B cell (primary cell): ENCODE results near the gene METAP1D. TPM values are rescaled to one million over a fixed set of nuclear protein-coding genes. Genes with fewer than 3 reads are reported as not detected.

ENCODE experiments used
- ATAC-seq: fragments of 200-7000 bp; cut with Tn5 transposase; one replicate; pipeline ENCODE4 v1.10.0; 2021; ENCODE audit warnings: low read depth, mild to moderate bottlenecking, moderate number of reproducible peaks, moderate library complexity
- CTCF ChIA-PET: fragments of 350-600 bp; sonication (Branson Sonifier 250); formaldehyde crosslinking; loops from one replicate; lab custom pipeline; 2021; ENCODE audit warnings: antibody characterized with exemption, inconsistent platforms; lab: Charles Lee
- POLR2A ChIA-PET: fragments of 350-600 bp; sonication (Branson Sonifier 250); formaldehyde crosslinking; loops from one replicate; lab custom pipeline; 2021; ENCODE audit warnings: antibody characterized with exemption; lab: Charles Lee
- DNase-seq: peaks from one replicate; pipeline ENCODE4 v3.0.0; 2013
- H2AFZ ChIP-seq: 2 replicates; pipeline ENCODE4 v1.6.1; 2012; ENCODE audit warnings: mild to moderate bottlenecking, low read depth, low read length; ENCODE audit not compliant: insufficient read depth, poor library complexity, severe bottlenecking
- H3K27ac ChIP-seq, 2 donors: 1 replicate in 1 of 2; 2 replicates in 1 of 2; pipeline ENCODE4 v1.5.1; 2012 to 2013; ENCODE audit warnings: low read length in 2 of 2, mild to moderate bottlenecking in 2 of 2, moderate library complexity in 1 of 2
- H3K27me3 ChIP-seq, 4 experiments: fragments of 200-600 bp in 1 of 4; sonication (generic) in 1 of 4; replicated peaks in 1 of 4; 1 replicate in 2 of 4; 2 replicates in 2 of 4; pipeline versions ENCODE4 v1.6.1 to v1.7.0; 2013 to 2016; ENCODE audit warnings: low read length in 3 of 4, mild to moderate bottlenecking in 2 of 4, mixed read lengths in 1 of 4, moderate library complexity in 1 of 4; ENCODE audit not compliant: insufficient read depth in 4 of 4, control insufficient read depth in 3 of 4; ENCODE audit errors: control extremely low read depth in 1 of 4
- H3K36me3 ChIP-seq, 2 experiments: replicated peaks in 1 of 2; 1 replicate in 1 of 2; 2 replicates in 1 of 2; pipeline versions ENCODE4 v1.6.1 to v1.7.1; 2013; ENCODE audit warnings: low read length in 1 of 2; ENCODE audit not compliant: insufficient read depth in 2 of 2, control insufficient read depth in 1 of 2; ENCODE audit errors: control extremely low read depth in 1 of 2, extremely low read depth in 1 of 2
- H3K4me1 ChIP-seq, 2 donors: fragments of 200-600 bp in 1 of 2; sonication (generic) in 1 of 2; 1 replicate in 1 of 2; 2 replicates in 1 of 2; pipeline versions ENCODE4 v1.5.1 to v1.6.1; 2013 to 2017; ENCODE audit warnings: low read length in 2 of 2; ENCODE audit not compliant: control insufficient read depth in 2 of 2, insufficient read depth in 2 of 2
- H3K4me2 ChIP-seq: replicated peaks from 2 replicates; pipeline ENCODE3; 2012; ENCODE audit warnings: mild to moderate bottlenecking, low read depth, low read length; ENCODE audit not compliant: poor library complexity, severe bottlenecking
- H3K4me3 ChIP-seq, 5 experiments: fragments of 200-600 bp in 1 of 5; sonication (generic) in 1 of 5; 1 replicate in 3 of 5; 2 replicates in 2 of 5; pipeline versions ENCODE4 v1.5.1 to v1.7.0; 2011 to 2016; ENCODE audit warnings: low read length in 4 of 5, mild to moderate bottlenecking in 4 of 5, low read depth in 2 of 5, control low read depth in 1 of 5, moderate library complexity in 1 of 5; ENCODE audit not compliant: insufficient read depth in 1 of 5; ENCODE audit errors: control extremely low read depth in 1 of 5, extremely low read depth in 1 of 5
- H3K79me2 ChIP-seq: fragments of 200-600 bp; sonication (generic); one replicate; pipeline ENCODE4 v1.6.0; 2016; ENCODE audit warnings: low read length; ENCODE audit not compliant: control insufficient read depth, insufficient read depth
- H3K9ac ChIP-seq: fragments of 200-600 bp; sonication (generic); 2 replicates; pipeline ENCODE4 v1.6.1; 2017; ENCODE audit warnings: mild to moderate bottlenecking, low read length, moderate library complexity
- H3K9me3 ChIP-seq, 3 donors: one replicate each; pipeline versions ENCODE4 v1.6.1 to v1.7.1; 2013; ENCODE audit warnings: low read length in 2 of 3; ENCODE audit not compliant: control insufficient read depth in 2 of 3, insufficient read depth in 1 of 3; ENCODE audit errors: control extremely low read depth in 1 of 3
- H4K20me1 ChIP-seq: 2 replicates; pipeline ENCODE4 v1.6.0; 2012; ENCODE audit warnings: mild to moderate bottlenecking, low read length; ENCODE audit not compliant: insufficient read depth, control insufficient read depth, poor library complexity, severe bottlenecking
- H3K27ac Mint-ChIP-seq: one replicate; pipeline ENCODE4 v1.8.0; 2021; ENCODE audit warnings: mixed read lengths
- H3K27me3 Mint-ChIP-seq: one replicate; pipeline ENCODE4 v1.8.0; 2021; ENCODE audit warnings: mixed read lengths
- H3K4me1 Mint-ChIP-seq: one replicate; pipeline ENCODE4 v1.8.0; 2021; ENCODE audit warnings: mixed read lengths
- H3K4me3 Mint-ChIP-seq: one replicate; pipeline ENCODE4 v1.8.0; 2021; ENCODE audit warnings: mixed read lengths
- H3K9me3 Mint-ChIP-seq: one replicate; pipeline ENCODE4 v1.8.0; 2022; ENCODE audit warnings: mixed read lengths; ENCODE audit not compliant: insufficient read depth
- EZH2 ChIP-seq: IDR thresholded peaks from 2 replicates; pipeline ENCODE4 v1.6.1; 2012; ENCODE audit warnings: borderline replicate concordance, low read depth, mild to moderate bottlenecking, moderate library complexity, low read length; ENCODE audit not compliant: insufficient read depth, poor library complexity, severe bottlenecking
- WGBS: methylation state at CpG from one replicate; pipeline ENCODE4 v1.1.5; 2013; ENCODE audit warnings: missing lambda C conversion rate; ENCODE audit not compliant: insufficient coverage; 5-methylcytosine and 5-hydroxymethylcytosine counted together
- intact Hi-C: fragments of 100-400 bp; cut with micrococcal nuclease; formaldehyde crosslinking; loops from one replicate; pipeline ENCODE4 v1.10.0; 2022
- polyA plus RNA-seq: library from polyadenylated mRNA; depleted of rRNA; stranded (reverse); fragments of >200 nt; gene quantifications from 2 replicates; pipeline ENCODE4 v1.2.3, GENCODE V29; 2012
- total RNA-seq, 2 donors: library from RNA; stranded (reverse); fragments of 120-200 nt in 1 of 2; gene quantifications; 1 replicate in 1 of 2; 2 replicates in 1 of 2; pipeline versions ENCODE4 v1.2.3 to v1.2.4, GENCODE V29; 2013 to 2022
- TF ChIP-seq, protein P1 (sequence below): fragments of 200-600 bp; IDR thresholded peaks from one replicate; pipeline ENCODE4 v1.8.0; 2022; ENCODE audit warnings: antibody characterized with exemption, mild to moderate bottlenecking

Gene METAP1D
- total and polyA plus RNA-seq, 2 donors (not counting 1 experiment from before 2014, with no cell fraction given): 7.8 to 8.9 TPM

DNA sequence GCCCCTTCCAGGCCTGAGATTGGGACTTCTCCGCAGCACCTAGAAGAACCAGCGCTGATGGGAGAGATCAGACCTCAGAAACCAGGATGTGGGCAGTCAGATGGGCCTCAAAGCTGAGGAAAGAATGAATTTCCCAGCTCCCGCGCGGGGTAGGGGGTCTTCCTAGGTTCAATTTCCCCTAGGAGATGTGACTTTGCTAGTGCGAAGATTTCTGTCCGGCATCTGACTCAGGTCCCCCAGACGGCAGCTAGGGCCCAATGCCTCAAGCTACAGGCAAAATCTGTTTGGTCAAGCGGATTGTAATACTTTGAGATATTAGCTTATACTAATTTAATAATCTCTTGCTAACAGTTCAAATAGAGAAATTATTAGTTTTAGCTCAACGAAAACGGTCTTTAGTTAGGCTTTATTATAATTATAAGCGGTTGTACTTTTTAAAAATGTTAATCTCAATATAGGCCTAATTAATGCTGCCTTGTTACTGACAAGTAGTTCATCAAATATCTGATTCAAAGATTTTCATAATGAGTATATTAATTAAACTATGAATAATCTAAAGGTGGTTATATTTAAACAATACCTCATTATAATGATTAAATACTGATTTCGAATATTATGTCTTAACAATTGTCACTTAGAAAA is 91.4 kb downstream of the METAP1D start:
- Histone ChIP-seq H3K27me3 (peaks cover 3 to 96% (median 82%) of the 10 kb centered on the region in 4 experiments), H2AFZ (no peak overlapping the region), H3K4me2 (no peak overlapping the region), H3K27ac (no peak overlapping the region), H3K9ac (no peak overlapping the region), H3K79me2 (no peaks in the 10 kb centered on the region), H4K20me1 (no peaks in the 10 kb centered on the region), H3K9me3 (peaks cover 4 to 81% (median 23%) of the 10 kb centered on the region in 3 donors), H3K4me1 (peaks cover 37 to 62% of the 10 kb centered on the region in 2 donors), H3K36me3 (no peaks in the 10 kb centered on the region), H3K4me3 (no peak overlapping the region)
- intact Hi-C loops: no loop called here
- 4% methylated on average over 5 of the region's 13 CpGs for WGBS
- H3K4me3 Mint-ChIP-seq: no peak overlapping the region
- ATAC-seq: no peak
- no peaks in the 10 kb centered on the region for H3K9me3 Mint-ChIP-seq
- no peak overlapping the region for H3K27ac Mint-ChIP-seq
- TF ChIP-seq, protein P1, sequence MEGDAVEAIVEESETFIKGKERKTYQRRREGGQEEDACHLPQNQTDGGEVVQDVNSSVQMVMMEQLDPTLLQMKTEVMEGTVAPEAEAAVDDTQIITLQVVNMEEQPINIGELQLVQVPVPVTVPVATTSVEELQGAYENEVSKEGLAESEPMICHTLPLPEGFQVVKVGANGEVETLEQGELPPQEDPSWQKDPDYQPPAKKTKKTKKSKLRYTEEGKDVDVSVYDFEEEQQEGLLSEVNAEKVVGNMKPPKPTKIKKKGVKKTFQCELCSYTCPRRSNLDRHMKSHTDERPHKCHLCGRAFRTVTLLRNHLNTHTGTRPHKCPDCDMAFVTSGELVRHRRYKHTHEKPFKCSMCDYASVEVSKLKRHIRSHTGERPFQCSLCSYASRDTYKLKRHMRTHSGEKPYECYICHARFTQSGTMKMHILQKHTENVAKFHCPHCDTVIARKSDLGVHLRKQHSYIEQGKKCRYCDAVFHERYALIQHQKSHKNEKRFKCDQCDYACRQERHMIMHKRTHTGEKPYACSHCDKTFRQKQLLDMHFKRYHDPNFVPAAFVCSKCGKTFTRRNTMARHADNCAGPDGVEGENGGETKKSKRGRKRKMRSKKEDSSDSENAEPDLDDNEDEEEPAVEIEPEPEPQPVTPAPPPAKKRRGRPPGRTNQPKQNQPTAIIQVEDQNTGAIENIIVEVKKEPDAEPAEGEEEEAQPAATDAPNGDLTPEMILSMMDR: no peak
- no peak for TF ChIP-seq EZH2
- ChIA-PET CTCF (interaction anchor here (1.4 to 10.1 kb wide), 2 partner anchors 10 to 13 kb away, joined by 3 to 58 read pairs; partner anchors contain the start of gene DLX2), POLR2A (no interaction called here)
- peaks cover 34% of the 10 kb centered on the region for H3K4me1 Mint-ChIP-seq
- H3K27me3 Mint-ChIP-seq: peaks cover 73% of the 10 kb centered on the region
- DNase-seq: peak; percentile 27
